OCI-LY1 (cell line): Measurements from ENCODE around the gene KRT1.

Experiments
- H2AFZ ChIP-seq: fragments of 200-600 bp; sonication (generic), shearing (Covaris generic); 2 replicates; pipeline ENCODE4 v1.6.0; 2014; ENCODE audit warnings: antibody characterized with exemption, mild to moderate bottlenecking, low read length
- H3F3A ChIP-seq: fragments of 200-600 bp; sonication (generic), shearing (Covaris generic); 2 replicates; pipeline ENCODE4 v1.6.0; 2014; ENCODE audit warnings: mild to moderate bottlenecking, antibody characterized with exemption, low read length, moderate library complexity; ENCODE audit not compliant: insufficient read depth
- H3K27ac ChIP-seq: fragments of 200-600 bp; sonication (generic); 2 replicates; pipeline ENCODE4 v1.5.1; 2014; ENCODE audit warnings: low read length, mixed run types, mild to moderate bottlenecking, low read depth; ENCODE audit not compliant: poor library complexity, severe bottlenecking
- H3K27me3 ChIP-seq: fragments of 200-600 bp; sonication (generic); 2 replicates; pipeline ENCODE4 v1.6.0; 2014; ENCODE audit warnings: antibody characterized with exemption, mild to moderate bottlenecking, low read length, moderate library complexity; ENCODE audit not compliant: insufficient read depth
- H3K36me3 ChIP-seq: fragments of 200-600 bp; sonication (generic); 2 replicates; pipeline ENCODE4 v1.6.1; 2014; ENCODE audit warnings: mild to moderate bottlenecking, antibody characterized with exemption, low read length, moderate library complexity, mixed read lengths; ENCODE audit not compliant: insufficient read depth
- H3K4me1 ChIP-seq: fragments of 200-600 bp; sonication (generic); 2 replicates; pipeline ENCODE4 v1.5.1; 2014; ENCODE audit warnings: mild to moderate bottlenecking, low read length, moderate library complexity; ENCODE audit not compliant: insufficient read depth, severe bottlenecking
- H3K4me2 ChIP-seq: fragments of 200-600 bp; sonication (generic), shearing (Covaris generic); 2 replicates; pipeline ENCODE4 v1.6.1; 2014; ENCODE audit warnings: low read length
- H3K4me3 ChIP-seq: fragments of 200-600 bp; sonication (generic); 2 replicates; pipeline ENCODE4 v1.5.1; 2014; ENCODE audit warnings: low read length, low read depth, mild to moderate bottlenecking, mixed read lengths; ENCODE audit not compliant: poor library complexity, severe bottlenecking
- H3K79me2 ChIP-seq: fragments of 200-600 bp; shearing (Covaris generic); 2 replicates; pipeline ENCODE4 v1.6.1; 2016; ENCODE audit warnings: mixed run types, low read length, mixed read lengths; ENCODE audit not compliant: insufficient read depth
- H3K9ac ChIP-seq: fragments of 200-600 bp; sonication (generic), shearing (Covaris generic); 2 replicates; pipeline ENCODE4 v1.6.1; 2014; ENCODE audit warnings: mild to moderate bottlenecking, low read length, mixed read lengths
- H3K9me2 ChIP-seq: fragments of 200-600 bp; sonication (generic), shearing (Covaris generic); 2 replicates; pipeline ENCODE4 v1.6.1; 2014; ENCODE audit warnings: low read depth, mild to moderate bottlenecking, low read length, mixed read lengths
- H3K9me3 ChIP-seq: fragments of 200-600 bp; shearing (Covaris generic); 2 replicates; pipeline ENCODE4 v1.6.1; 2014; ENCODE audit warnings: low read length, mixed read lengths
- H4K20me1 ChIP-seq: fragments of 200-600 bp; sonication (generic), shearing (Covaris generic); 2 replicates; pipeline ENCODE4 v1.6.0; 2016; ENCODE audit warnings: mild to moderate bottlenecking, low read length; ENCODE audit not compliant: insufficient read depth
- EZH2 ChIP-seq: fragments of 200-600 bp; sonication (generic), shearing (Covaris generic); IDR thresholded peaks from 2 replicates; pipeline ENCODE4 v1.8.0; 2017; ENCODE audit warnings: borderline replicate concordance, mixed run types, mild to moderate bottlenecking, antibody characterized with exemption, low read length, moderate library complexity, mixed read lengths
- TF ChIP-seq, protein P1 (sequence below): fragments of 200-600 bp; sonication (generic), shearing (Covaris generic); IDR thresholded peaks from 2 replicates; pipeline ENCODE4 v1.5.1; 2017; ENCODE audit warnings: mild to moderate bottlenecking, antibody characterized with exemption, low read length, moderate library complexity, mixed read lengths

KRT1 gene

DNA sequence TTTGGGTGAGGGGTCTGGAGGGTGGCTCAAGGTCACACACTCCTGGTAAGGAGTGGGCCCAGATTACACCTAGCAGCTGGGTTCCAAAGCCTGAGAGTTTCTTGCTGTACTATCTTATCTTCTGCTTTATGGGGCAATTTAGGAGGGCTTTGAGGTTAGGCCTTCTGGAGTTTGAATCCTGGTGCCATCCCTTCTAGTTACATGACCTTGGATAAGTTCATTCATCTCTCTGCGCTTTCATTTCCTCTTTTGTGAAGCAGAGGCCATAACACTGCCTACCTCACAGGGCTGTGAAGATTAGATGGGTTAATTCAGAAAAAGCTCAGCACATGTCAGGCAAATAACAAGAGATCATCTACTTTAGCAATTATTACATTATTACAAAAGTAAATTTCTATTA lies 30.5 kb upstream of the KRT1 start:
- TF ChIP-seq, protein P1, sequence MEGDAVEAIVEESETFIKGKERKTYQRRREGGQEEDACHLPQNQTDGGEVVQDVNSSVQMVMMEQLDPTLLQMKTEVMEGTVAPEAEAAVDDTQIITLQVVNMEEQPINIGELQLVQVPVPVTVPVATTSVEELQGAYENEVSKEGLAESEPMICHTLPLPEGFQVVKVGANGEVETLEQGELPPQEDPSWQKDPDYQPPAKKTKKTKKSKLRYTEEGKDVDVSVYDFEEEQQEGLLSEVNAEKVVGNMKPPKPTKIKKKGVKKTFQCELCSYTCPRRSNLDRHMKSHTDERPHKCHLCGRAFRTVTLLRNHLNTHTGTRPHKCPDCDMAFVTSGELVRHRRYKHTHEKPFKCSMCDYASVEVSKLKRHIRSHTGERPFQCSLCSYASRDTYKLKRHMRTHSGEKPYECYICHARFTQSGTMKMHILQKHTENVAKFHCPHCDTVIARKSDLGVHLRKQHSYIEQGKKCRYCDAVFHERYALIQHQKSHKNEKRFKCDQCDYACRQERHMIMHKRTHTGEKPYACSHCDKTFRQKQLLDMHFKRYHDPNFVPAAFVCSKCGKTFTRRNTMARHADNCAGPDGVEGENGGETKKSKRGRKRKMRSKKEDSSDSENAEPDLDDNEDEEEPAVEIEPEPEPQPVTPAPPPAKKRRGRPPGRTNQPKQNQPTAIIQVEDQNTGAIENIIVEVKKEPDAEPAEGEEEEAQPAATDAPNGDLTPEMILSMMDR, result no peak
- TF ChIP-seq EZH2, result no peak
- no peak overlapping the region for H3K4me3 ChIP-seq
- no peaks in the 10 kb centered on the region for H3K79me2 ChIP-seq
- no peaks in the 10 kb centered on the region for H3F3A ChIP-seq
- H3K9ac ChIP-seq, result no peak overlapping the region
- H2AFZ ChIP-seq, result no peak overlapping the region
- H4K20me1 ChIP-seq, result no peaks in the 10 kb centered on the region
- H3K4me1 ChIP-seq, result no peaks in the 10 kb centered on the region
- no peak overlapping the region for H3K27ac ChIP-seq
- H3K36me3 ChIP-seq, result no peaks in the 10 kb centered on the region
- no peaks in the 10 kb centered on the region for H3K9me3 ChIP-seq
- no peaks in the 10 kb centered on the region for H3K27me3 ChIP-seq
- no peak overlapping the region for H3K4me2 ChIP-seq
- no peaks in the 10 kb centered on the region for H3K9me2 ChIP-seq

DNA sequence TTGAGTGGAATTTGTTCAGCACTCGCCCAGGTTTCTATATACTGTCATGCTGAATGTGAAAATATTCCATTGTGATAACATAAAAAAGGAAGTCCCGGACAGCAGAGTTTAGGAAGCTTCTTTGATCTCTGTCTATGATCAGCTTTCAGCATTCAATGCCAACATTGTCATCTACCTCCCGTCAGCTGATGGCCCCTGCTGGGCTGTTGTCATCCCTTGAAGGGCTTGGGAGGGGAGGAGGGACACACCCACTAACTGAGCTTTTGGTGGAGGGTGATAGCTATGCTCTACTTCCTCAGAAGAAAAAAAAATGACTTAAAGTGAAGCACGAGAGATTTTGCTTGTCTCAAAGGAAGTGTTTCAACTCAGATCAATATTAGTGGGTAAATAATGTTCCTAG lies 27.8 kb upstream of the KRT1 start:
- H3K4me1 ChIP-seq, result no peaks in the 10 kb centered on the region
- H4K20me1 ChIP-seq, result no peaks in the 10 kb centered on the region
- no peak overlapping the region for H3K4me3 ChIP-seq
- H2AFZ ChIP-seq, result no peak overlapping the region
- no peak overlapping the region for H3K27ac ChIP-seq
- H3K9me3 ChIP-seq, result no peaks in the 10 kb centered on the region
- no peaks in the 10 kb centered on the region for H3K9me2 ChIP-seq
- H3K36me3 ChIP-seq, result no peaks in the 10 kb centered on the region
- H3K9ac ChIP-seq, result no peak overlapping the region
- no peaks in the 10 kb centered on the region for H3F3A ChIP-seq
- H3K79me2 ChIP-seq, result no peaks in the 10 kb centered on the region
- TF ChIP-seq, protein P1, result no peak
- TF ChIP-seq EZH2, result no peak
- H3K4me2 ChIP-seq, result no peak overlapping the region
- no peaks in the 10 kb centered on the region for H3K27me3 ChIP-seq

DNA sequence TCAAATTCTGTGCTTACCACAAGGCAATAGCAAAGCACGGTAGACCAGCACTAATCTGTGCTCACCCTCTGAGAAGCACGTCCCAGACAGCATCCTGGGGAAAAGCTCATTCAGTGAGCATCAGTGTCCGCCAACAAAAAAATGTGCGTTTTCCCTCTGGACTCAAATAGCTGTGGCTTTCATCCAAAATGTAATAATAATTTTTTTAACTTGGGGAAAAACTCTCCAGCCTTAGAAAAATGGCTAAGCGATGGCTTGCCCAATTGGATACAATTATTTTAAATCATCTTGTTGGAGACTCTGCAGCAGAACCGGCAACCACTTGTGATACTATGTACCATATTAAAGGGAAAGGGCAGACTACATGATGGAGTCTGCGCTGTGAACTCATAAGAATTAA lies 24.3 kb upstream of the KRT1 start:
- no peak overlapping the region for H2AFZ ChIP-seq
- no peaks in the 10 kb centered on the region for H3F3A ChIP-seq
- H3K27me3 ChIP-seq, result no peaks in the 10 kb centered on the region
- no peaks in the 10 kb centered on the region for H3K36me3 ChIP-seq
- H3K27ac ChIP-seq, result no peak overlapping the region
- H3K79me2 ChIP-seq, result no peaks in the 10 kb centered on the region
- no peak overlapping the region for H3K4me2 ChIP-seq
- no peaks in the 10 kb centered on the region for H3K9me3 ChIP-seq
- H3K9me2 ChIP-seq, result no peaks in the 10 kb centered on the region
- H4K20me1 ChIP-seq, result no peaks in the 10 kb centered on the region
- TF ChIP-seq EZH2, result no peak
- TF ChIP-seq, protein P1, result no peak
- no peaks in the 10 kb centered on the region for H3K4me1 ChIP-seq
- no peak overlapping the region for H3K9ac ChIP-seq
- H3K4me3 ChIP-seq, result no peak overlapping the region
